ENCODE data around the gene PTPRN2.
A peak's percentile ranks its signal among the peaks of the same experiment; 100 is the strongest.
"Not testable (repeated sequence)": the region's sequence is repeated elsewhere in the genome, so short reads cannot be mapped to it uniquely, and the experiment has no call there.

The PTPRN2 gene

GRCh38 chr7:157895520-157896375 is 691.9 kb downstream of the PTPRN2 start:
- CTCF ChIA-PET, result no interaction called here
- peak; percentile 15 for DNase-seq

GRCh38 chr7:157895098-157895497 is 692.5 kb downstream of the PTPRN2 start:
- peaks cover 18% of the 10 kb centered on the region for H3K27me3 Mint-ChIP-seq
- H3K27ac Mint-ChIP-seq, DNase-seq, H3K9me3 Mint-ChIP-seq, H3K4me3 Mint-ChIP-seq, CTCF ChIA-PET, H3K36me3 Mint-ChIP-seq: not testable (repeated sequence)
- peaks cover 15% of the 10 kb centered on the region for H3K4me1 Mint-ChIP-seq

More at GRCh38 chr7:157895520-157896375, 691.9 kb downstream of the PTPRN2 start:
- Mint-ChIP-seq H3K27ac (no peak overlapping the region), H3K27me3 (peaks cover 20% of the 10 kb centered on the region), H3K4me1 (peaks cover 9% of the 10 kb centered on the region), H3K9me3 (peaks cover 4% of the 10 kb centered on the region), H3K4me3 (no peak overlapping the region), H3K36me3 (no peaks in the 10 kb centered on the region)

GRCh38 chr7:157893535-157894044 is 694.0 kb downstream of the PTPRN2 start:
- no peak overlapping the region for H3K4me3 Mint-ChIP-seq
- peaks cover 18% of the 10 kb centered on the region for H3K4me1 Mint-ChIP-seq
- no peak for DNase-seq
- H3K36me3 Mint-ChIP-seq, result no peaks in the 10 kb centered on the region
- H3K27ac Mint-ChIP-seq, result no peak overlapping the region
- peaks cover 18% of the 10 kb centered on the region for H3K27me3 Mint-ChIP-seq
- peaks cover 4% of the 10 kb centered on the region for H3K9me3 Mint-ChIP-seq
- CTCF ChIA-PET, result no interaction called here

GRCh38 chr7:157892751-157893523 is 694.7 kb downstream of the PTPRN2 start:
- Mint-ChIP-seq H3K4me1 (peaks cover 18% of the 10 kb centered on the region), H3K4me3 (no peak overlapping the region), H3K9me3 (peaks cover 4% of the 10 kb centered on the region), H3K27me3 (peaks cover 18% of the 10 kb centered on the region), H3K36me3 (no peaks in the 10 kb centered on the region), H3K27ac (no peak overlapping the region)
- CTCF ChIA-PET, result no interaction called here
- DNase-seq, result no peak

- peak overlapping the region; percentile 85 for H3K27ac Mint-ChIP-seq
- CTCF ChIA-PET, result no interaction called here
- H3K27me3 Mint-ChIP-seq, result peaks cover 12% of the 10 kb centered on the region
- peak; percentile 40 for DNase-seq
- peaks cover 4% of the 10 kb centered on the region for H3K9me3 Mint-ChIP-seq
- H3K4me1 Mint-ChIP-seq, result peaks cover 18% of the 10 kb centered on the region
- H3K36me3 Mint-ChIP-seq, result no peaks in the 10 kb centered on the region
- peak overlapping the region; percentile 10 for H3K4me3 Mint-ChIP-seq
These were observed 696.7 kb downstream of the PTPRN2 start for GRCh38 chr7:157890921-157891401.

- CTCF ChIA-PET, result no interaction called here
- DNase-seq, result no peak
- H3K4me1 Mint-ChIP-seq, result peaks cover 18% of the 10 kb centered on the region
- no peak overlapping the region for H3K4me3 Mint-ChIP-seq
- H3K27ac Mint-ChIP-seq, result no peak overlapping the region
- H3K36me3 Mint-ChIP-seq, result no peaks in the 10 kb centered on the region
- peaks cover 4% of the 10 kb centered on the region for H3K9me3 Mint-ChIP-seq
- H3K27me3 Mint-ChIP-seq, result peaks cover 12% of the 10 kb centered on the region
These were observed 698.1 kb downstream of the PTPRN2 start for GRCh38 chr7:157889480-157889879.

GRCh38 chr7:157888579-157888978 is 699.0 kb downstream of the PTPRN2 start:
- CTCF ChIA-PET, result no interaction called here
- no peak for DNase-seq
- Mint-ChIP-seq H3K27me3 (peaks cover 12% of the 10 kb centered on the region), H3K36me3 (no peaks in the 10 kb centered on the region), H3K27ac (no peak overlapping the region), H3K4me1 (peaks cover 18% of the 10 kb centered on the region), H3K9me3 (peaks cover 3% of the 10 kb centered on the region), H3K4me3 (no peak overlapping the region)

GRCh38 chr7:157887400-157887799 is 700.2 kb downstream of the PTPRN2 start:
- Mint-ChIP-seq H3K27me3 (peaks cover 5% of the 10 kb centered on the region), H3K36me3 (no peaks in the 10 kb centered on the region), H3K4me3 (no peak overlapping the region), H3K27ac (no peak overlapping the region), H3K9me3 (no peaks in the 10 kb centered on the region), H3K4me1 (peaks cover 18% of the 10 kb centered on the region)
- CTCF ChIA-PET, result no interaction called here
- no peak for DNase-seq

GRCh38 chr7:157886711-157887110 is 700.9 kb downstream of the PTPRN2 start:
- H3K36me3 Mint-ChIP-seq, result no peaks in the 10 kb centered on the region
- no peak overlapping the region for H3K27ac Mint-ChIP-seq
- no peak overlapping the region for H3K4me3 Mint-ChIP-seq
- peaks cover 5% of the 10 kb centered on the region for H3K27me3 Mint-ChIP-seq
- DNase-seq, result no peak
- H3K9me3 Mint-ChIP-seq, result no peaks in the 10 kb centered on the region
- CTCF ChIA-PET, result no interaction called here
- peaks cover 18% of the 10 kb centered on the region for H3K4me1 Mint-ChIP-seq

- peaks cover 14% of the 10 kb centered on the region for H3K4me1 Mint-ChIP-seq
- DNase-seq, result no peak
- peaks cover 2% of the 10 kb centered on the region for H3K9me3 Mint-ChIP-seq
- CTCF ChIA-PET, result no interaction called here
- H3K4me3 Mint-ChIP-seq, result no peak overlapping the region
- peaks cover 5% of the 10 kb centered on the region for H3K27me3 Mint-ChIP-seq
- no peak overlapping the region for H3K27ac Mint-ChIP-seq
- peaks cover 1% of the 10 kb centered on the region for H3K36me3 Mint-ChIP-seq
These were observed 701.4 kb downstream of the PTPRN2 start for GRCh38 chr7:157886266-157886665.

- Mint-ChIP-seq H3K27ac (no peak overlapping the region), H3K4me3 (no peak overlapping the region), H3K9me3 (peaks cover 11% of the 10 kb centered on the region), H3K4me1 (peaks cover 3% of the 10 kb centered on the region), H3K27me3 (no peaks in the 10 kb centered on the region), H3K36me3 (peaks cover 11% of the 10 kb centered on the region)
- CTCF ChIA-PET, result no interaction called here
- DNase-seq, result no peak
These were observed 702.5 kb downstream of the PTPRN2 start for GRCh38 chr7:157885140-157885539.

GRCh38 chr7:157884461-157885062 is 703.1 kb downstream of the PTPRN2 start:
- no peak overlapping the region for H3K4me3 Mint-ChIP-seq
- H3K4me1 Mint-ChIP-seq, result no peaks in the 10 kb centered on the region
- no peak overlapping the region for H3K27ac Mint-ChIP-seq
- no peaks in the 10 kb centered on the region for H3K27me3 Mint-ChIP-seq
- DNase-seq, result no peak
- CTCF ChIA-PET, result no interaction called here
- H3K36me3 Mint-ChIP-seq, result peaks cover 11% of the 10 kb centered on the region
- H3K9me3 Mint-ChIP-seq, result peaks cover 17% of the 10 kb centered on the region

- H3K27me3 Mint-ChIP-seq, result peaks cover 4% of the 10 kb centered on the region
- H3K9me3 Mint-ChIP-seq, result peaks cover 19% of the 10 kb centered on the region
- no peak overlapping the region for H3K27ac Mint-ChIP-seq
- H3K4me3 Mint-ChIP-seq, result no peak overlapping the region
- no peaks in the 10 kb centered on the region for H3K4me1 Mint-ChIP-seq
- CTCF ChIA-PET, result no interaction called here
- H3K36me3 Mint-ChIP-seq, result peaks cover 11% of the 10 kb centered on the region
- peak; percentile 37 for DNase-seq
These were observed 706.4 kb downstream of the PTPRN2 start for GRCh38 chr7:157881048-157881771.

GRCh38 chr7:157879391-157879790 is 708.2 kb downstream of the PTPRN2 start:
- Mint-ChIP-seq H3K4me3 (no peak overlapping the region), H3K27ac (no peak overlapping the region), H3K36me3 (peaks cover 11% of the 10 kb centered on the region), H3K27me3 (peaks cover 4% of the 10 kb centered on the region), H3K4me1 (peaks cover 10% of the 10 kb centered on the region), H3K9me3 (peaks cover 19% of the 10 kb centered on the region)
- no peak for DNase-seq
- CTCF ChIA-PET, result no interaction called here

Data from activated naive CD4-positive, alpha-beta T cell treated with anti-CD3 and anti-CD28 coated beads, Interleukin-2, amount 10 ng/mL, durations not matched to agents 7 days and 5 days (primary cell).